Suprapubic skin (tissue), 4 donors: ENCODE measurements around the gene TCP1. TPM values are rescaled to one million over a fixed set of nuclear protein-coding genes. Genes with fewer than 3 reads are reported as not detected.

Experiments used
- DNase-seq, 2 donors: peaks; one replicate each; pipeline ENCODE4 v3.0.0-alpha.2; 2019; ENCODE audit warnings: low spot score in 2 of 2
- H3K27ac ChIP-seq: fragments of 200-600 bp; sonication (generic); one replicate; pipeline ENCODE4 v1.5.1; 2019
- H3K27me3 ChIP-seq: fragments of 200-600 bp; sonication (generic); one replicate; pipeline ENCODE4 v1.5.1; 2019
- H3K36me3 ChIP-seq: fragments of 200-600 bp; sonication (generic); one replicate; pipeline ENCODE4 v1.5.1; 2019
- H3K4me1 ChIP-seq: fragments of 200-600 bp; sonication (generic); one replicate; pipeline ENCODE4 v1.5.1; 2019
- H3K4me3 ChIP-seq: fragments of 200-600 bp; sonication (generic); one replicate; pipeline ENCODE4 v1.5.1; 2019; ENCODE audit warnings: mild to moderate bottlenecking
- H3K9me3 ChIP-seq: fragments of 200-600 bp; sonication (generic); one replicate; pipeline ENCODE4 v1.5.1; 2019
- EP300 ChIP-seq: sonication (generic); formaldehyde crosslinking; IDR thresholded peaks from one replicate; pipeline ENCODE4 v1.6.1; 2017; ENCODE audit warnings: antibody characterized with exemption
- POLR2A ChIP-seq, 2 donors: fragments of 450-650 bp; IDR thresholded peaks; one replicate each; pipeline ENCODE4 v1.6.1; 2017; ENCODE audit warnings: antibody characterized with exemption in 2 of 2, mild to moderate bottlenecking in 2 of 2, moderate library complexity in 2 of 2
- POLR2AphosphoS5 ChIP-seq, 3 donors: sonication (generic); formaldehyde crosslinking; IDR thresholded peaks; one replicate each; pipeline ENCODE4 v1.6.1; 2017; ENCODE audit warnings: antibody characterized with exemption in 3 of 3
- WGBS: methylation state at CpG from one replicate; pipeline ENCODE4 v1.1.5; 2018; 5-methylcytosine and 5-hydroxymethylcytosine counted together
- total RNA-seq, 4 donors: library from RNA; depleted of rRNA; stranded (reverse); fragments of >200 nt; gene quantifications; one replicate each; pipeline ENCODE4 v1.1.0, GENCODE V29; 2016
- TF ChIP-seq, protein P1 (sequence below), 2 donors: fragments of 200-600 bp in 1 of 2; fragments of 450-650 bp in 1 of 2; sonication (generic) in 1 of 2; IDR thresholded peaks; one replicate each; pipeline ENCODE4 v1.5.1; 2016 to 2019; ENCODE audit warnings: antibody characterized with exemption in 2 of 2, mild to moderate bottlenecking in 1 of 2, moderate library complexity in 1 of 2

Gene TCP1
- total RNA-seq, 4 donors from 2014 or later: 133 to 150 (median 139) TPM

DNA sequence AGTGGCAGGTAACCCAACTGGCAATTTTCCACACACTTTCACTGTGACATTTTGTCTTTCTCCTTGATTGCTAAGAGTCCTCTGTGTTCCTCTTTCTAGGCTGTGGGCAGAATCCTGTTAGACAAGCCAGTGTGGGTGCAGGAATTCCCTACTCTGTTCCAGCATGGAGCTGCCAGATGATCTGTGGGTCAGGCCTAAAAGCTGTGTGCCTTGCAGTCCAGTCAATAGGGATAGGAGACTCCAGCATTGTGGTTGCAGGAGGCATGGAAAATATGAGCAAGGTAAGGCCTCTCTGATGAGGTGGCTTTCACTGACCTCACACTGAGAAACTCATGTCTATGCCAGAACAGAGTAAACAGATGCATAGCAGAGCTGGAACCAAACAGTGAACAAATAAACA lies 22.5 kb downstream of the TCP1 start:
- Histone ChIP-seq H3K4me3 (no peak overlapping the region), H3K4me1 (peaks cover 9% of the 10 kb centered on the region), H3K27me3 (no peaks in the 10 kb centered on the region), H3K27ac (no peak overlapping the region), H3K36me3 (peaks cover 53% of the 10 kb centered on the region), H3K9me3 (no peaks in the 10 kb centered on the region)
- DNase-seq: no peak
- TF ChIP-seq, protein P1, sequence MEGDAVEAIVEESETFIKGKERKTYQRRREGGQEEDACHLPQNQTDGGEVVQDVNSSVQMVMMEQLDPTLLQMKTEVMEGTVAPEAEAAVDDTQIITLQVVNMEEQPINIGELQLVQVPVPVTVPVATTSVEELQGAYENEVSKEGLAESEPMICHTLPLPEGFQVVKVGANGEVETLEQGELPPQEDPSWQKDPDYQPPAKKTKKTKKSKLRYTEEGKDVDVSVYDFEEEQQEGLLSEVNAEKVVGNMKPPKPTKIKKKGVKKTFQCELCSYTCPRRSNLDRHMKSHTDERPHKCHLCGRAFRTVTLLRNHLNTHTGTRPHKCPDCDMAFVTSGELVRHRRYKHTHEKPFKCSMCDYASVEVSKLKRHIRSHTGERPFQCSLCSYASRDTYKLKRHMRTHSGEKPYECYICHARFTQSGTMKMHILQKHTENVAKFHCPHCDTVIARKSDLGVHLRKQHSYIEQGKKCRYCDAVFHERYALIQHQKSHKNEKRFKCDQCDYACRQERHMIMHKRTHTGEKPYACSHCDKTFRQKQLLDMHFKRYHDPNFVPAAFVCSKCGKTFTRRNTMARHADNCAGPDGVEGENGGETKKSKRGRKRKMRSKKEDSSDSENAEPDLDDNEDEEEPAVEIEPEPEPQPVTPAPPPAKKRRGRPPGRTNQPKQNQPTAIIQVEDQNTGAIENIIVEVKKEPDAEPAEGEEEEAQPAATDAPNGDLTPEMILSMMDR (IDR thresholded peaks at IDR 0.05): no peak
- no peak for TF ChIP-seq POLR2AphosphoS5 (IDR thresholded peaks at IDR 0.05)
- TF ChIP-seq POLR2A (IDR thresholded peaks at IDR 0.05): no peak
- no peak for TF ChIP-seq EP300

DNA sequence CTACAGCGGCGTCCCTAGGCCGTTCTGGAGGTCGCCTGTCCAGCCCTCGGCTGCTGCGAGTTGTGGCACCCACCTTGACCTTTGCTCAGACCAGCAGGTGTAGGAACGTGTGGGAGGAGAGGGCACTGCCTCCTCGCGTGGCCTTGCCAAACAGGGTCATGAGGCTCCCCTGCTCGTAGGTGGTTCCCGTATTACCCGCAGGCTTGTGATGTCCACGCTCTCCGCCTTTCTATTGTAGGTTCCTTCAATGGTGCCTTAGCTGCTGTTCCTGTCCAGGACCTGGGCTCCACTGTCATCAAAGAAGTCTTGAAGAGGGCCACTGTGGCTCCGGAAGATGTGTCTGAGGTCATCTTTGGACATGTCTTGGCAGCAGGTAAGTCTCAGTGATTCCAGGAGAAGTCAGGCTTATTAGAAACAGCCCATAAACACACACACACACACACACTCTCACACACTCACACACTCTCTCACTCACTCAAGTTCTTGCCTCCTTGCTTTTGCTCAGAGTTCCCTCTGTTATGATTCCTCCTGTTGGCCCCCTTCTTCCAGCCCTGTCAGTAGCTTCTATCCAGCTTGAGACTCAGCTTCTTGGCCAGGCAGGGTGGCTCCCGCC lies 26.6 kb downstream of the TCP1 start:
- Histone ChIP-seq H3K9me3 (no peaks in the 10 kb centered on the region), H3K27me3 (no peaks in the 10 kb centered on the region), H3K36me3 (peaks cover 33% of the 10 kb centered on the region), H3K4me1 (peaks cover 19% of the 10 kb centered on the region), H3K4me3 (peak overlapping the region; percentile 95), H3K27ac (peak overlapping the region; percentile 98)
- DNase-seq: peak in 1 of 2 donors; percentile 80
- TF ChIP-seq POLR2AphosphoS5 (IDR thresholded peaks at IDR 0.05) (no peak), EP300 (no peak), POLR2A (IDR thresholded peaks at IDR 0.05) (no peak)
- TF ChIP-seq, protein P1 (IDR thresholded peaks at IDR 0.05): no peak
- 38% methylated on average over 16 of the region's 16 CpGs for WGBS

DNA sequence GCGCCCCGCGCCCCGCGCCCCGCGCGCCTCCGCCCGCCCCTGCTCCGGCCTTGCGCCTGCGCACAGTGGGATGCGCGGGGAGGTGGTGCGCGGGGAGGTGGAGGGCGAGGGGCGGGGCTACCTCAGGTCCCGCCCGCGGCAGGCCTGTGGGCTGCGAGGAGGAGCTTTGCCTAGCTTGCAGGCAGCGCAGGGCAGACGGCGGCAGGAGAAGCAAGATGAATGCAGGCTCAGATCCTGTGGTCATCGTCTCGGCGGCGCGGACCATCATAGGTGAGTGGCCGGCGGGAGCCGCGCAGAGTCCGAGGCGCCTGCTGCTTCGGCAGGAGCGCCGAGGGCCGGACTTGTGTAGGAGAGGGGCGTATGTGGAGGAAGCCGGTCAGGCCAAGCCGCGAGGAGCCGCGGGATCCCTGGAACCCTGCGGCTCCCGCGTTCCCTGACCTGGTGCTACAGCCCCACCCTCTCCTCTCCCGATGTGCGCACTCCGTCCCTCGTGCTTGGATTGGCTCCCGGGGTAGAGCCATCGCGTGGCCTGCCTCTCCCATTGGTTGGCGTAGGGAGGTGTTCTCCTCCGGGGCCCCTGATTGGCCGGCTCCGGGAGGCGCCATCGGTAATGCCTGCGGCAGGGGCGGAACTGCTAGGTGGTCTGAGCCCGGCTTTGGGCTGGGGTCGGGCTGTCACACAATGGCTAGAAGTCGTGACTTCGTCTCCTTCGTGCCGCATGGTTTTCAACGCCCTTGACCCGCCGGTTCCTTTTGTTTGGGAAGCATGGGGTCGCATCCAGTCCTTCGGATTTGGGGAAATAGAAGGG lies 27.3 kb downstream of the TCP1 start, which contains the start of gene ACAT2:
Gene ACAT2, plus strand, starts transcription at position 173 of the 808 bp plus-strand sequence. Its CDS starts 43 bp downstream, at position 216.
- DNase-seq: peak; percentile 98 to 99
- peaks cover 31% of the 10 kb centered on the region for H3K36me3 ChIP-seq
- 4% methylated on average over 26 of the region's 76 CpGs for WGBS
- H3K9me3 ChIP-seq: no peaks in the 10 kb centered on the region
- H3K4me1 ChIP-seq: peaks cover 19% of the 10 kb centered on the region
- peak within 1 kb of the TSS; percentile 95 for H3K4me3 ChIP-seq
- H3K27me3 ChIP-seq: no peaks in the 10 kb centered on the region
- peak within 1 kb of the TSS; percentile 98 for H3K27ac ChIP-seq
- TF ChIP-seq, protein P1 (IDR thresholded peaks at IDR 0.05): no peak
- TF ChIP-seq POLR2A (IDR thresholded peaks at IDR 0.05) (peak in 1 of 2 donors; percentile 1), POLR2AphosphoS5 (IDR thresholded peaks at IDR 0.05) (peak in 2 of 3 donors; percentile 6 to 81), EP300 (no peak)

DNA sequence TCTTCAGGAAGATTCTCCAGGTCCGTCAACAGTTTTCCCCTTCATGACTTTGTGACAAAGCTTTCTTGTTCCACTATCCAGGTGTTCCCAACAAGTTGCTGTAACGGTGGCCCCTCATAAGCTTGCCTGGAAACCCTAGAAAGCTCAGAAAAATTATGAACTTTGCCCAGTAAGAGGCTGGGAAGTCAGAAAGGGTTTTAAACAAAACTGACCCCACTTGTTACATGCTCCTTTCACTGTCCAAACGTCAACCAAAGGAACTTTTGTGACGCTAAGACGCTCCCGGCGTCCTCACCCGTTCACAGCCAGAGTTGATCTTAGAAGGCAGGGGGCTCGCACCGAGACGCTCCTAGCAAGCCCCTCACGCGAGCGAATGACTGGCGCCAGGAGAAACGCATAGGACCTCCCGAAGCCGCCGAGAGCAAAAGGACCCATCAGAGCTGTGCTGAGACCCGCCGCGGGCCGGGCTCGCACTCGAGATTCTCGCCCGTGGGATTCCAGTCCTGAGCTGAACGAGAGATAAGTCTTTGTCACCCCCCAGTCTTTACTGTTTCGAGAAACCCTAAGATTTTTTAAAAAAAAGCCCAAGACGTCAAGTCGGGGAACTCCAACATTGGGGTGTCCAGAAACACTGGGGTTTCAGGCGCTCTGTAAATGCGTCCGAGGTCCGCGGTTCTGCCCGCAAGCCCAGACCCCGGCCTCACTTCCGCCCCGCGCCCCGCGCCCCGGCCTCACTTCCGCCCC lies 28.1 kb downstream of the TCP1 start:
- DNase-seq: peak; percentile 74 to 80
- TF ChIP-seq POLR2A (IDR thresholded peaks at IDR 0.05) (peak in 1 of 2 donors; percentile 60), POLR2AphosphoS5 (IDR thresholded peaks at IDR 0.05) (no peak)
- peak overlapping the region; percentile 95 for H3K4me3 ChIP-seq
- peaks cover 19% of the 10 kb centered on the region for H3K4me1 ChIP-seq
- no peaks in the 10 kb centered on the region for H3K27me3 ChIP-seq
- 23% methylated on average over 37 of the region's 45 CpGs for WGBS
- no peaks in the 10 kb centered on the region for H3K9me3 ChIP-seq
- peaks cover 25% of the 10 kb centered on the region for H3K36me3 ChIP-seq
- H3K27ac ChIP-seq: peak overlapping the region; percentile 98

DNA sequence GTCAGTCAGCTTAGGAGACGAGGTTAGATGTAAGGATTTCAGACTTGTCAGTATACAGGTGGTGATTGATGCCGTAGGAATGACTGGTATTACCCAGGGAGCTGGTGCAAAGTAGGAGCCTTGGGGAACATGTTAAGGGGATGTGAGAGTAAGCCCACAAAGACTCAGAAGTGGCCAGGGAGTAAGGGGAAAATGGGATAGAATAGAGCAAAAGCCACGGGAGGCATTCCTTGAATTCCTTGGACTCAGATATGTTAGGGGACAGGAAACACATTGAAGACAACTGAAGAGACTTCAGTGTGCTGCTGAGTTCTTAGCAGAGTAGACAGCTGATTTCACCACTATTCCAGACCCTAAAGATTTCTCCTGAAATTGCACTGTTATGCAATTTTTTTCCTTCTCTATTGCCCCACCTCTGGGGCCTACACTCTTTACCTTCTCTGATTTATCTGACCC lies 28.8 kb downstream of the TCP1 start:
- 73% methylated on average over 3 of the region's 3 CpGs for WGBS

More for the DNA sequence above, 28.8 kb downstream of the TCP1 start:
- Histone ChIP-seq H3K27ac (peak overlapping the region; percentile 3), H3K27me3 (no peaks in the 10 kb centered on the region), H3K4me1 (peaks cover 19% of the 10 kb centered on the region), H3K4me3 (peak overlapping the region; percentile 95), H3K36me3 (peaks cover 29% of the 10 kb centered on the region), H3K9me3 (no peaks in the 10 kb centered on the region)
- TF ChIP-seq POLR2AphosphoS5 (IDR thresholded peaks at IDR 0.05): no peak
- TF ChIP-seq, protein P1 (IDR thresholded peaks at IDR 0.05): no peak
- TF ChIP-seq EP300: no peak
- TF ChIP-seq POLR2A (IDR thresholded peaks at IDR 0.05): no peak
- no peak for DNase-seq
